ENCODE measurements around the gene GJC3.
"Not testable (repeated sequence)": the region's sequence is repeated elsewhere in the genome, so short reads cannot be mapped to it uniquely, and the experiment has no call there.

Gene GJC3

DNA sequence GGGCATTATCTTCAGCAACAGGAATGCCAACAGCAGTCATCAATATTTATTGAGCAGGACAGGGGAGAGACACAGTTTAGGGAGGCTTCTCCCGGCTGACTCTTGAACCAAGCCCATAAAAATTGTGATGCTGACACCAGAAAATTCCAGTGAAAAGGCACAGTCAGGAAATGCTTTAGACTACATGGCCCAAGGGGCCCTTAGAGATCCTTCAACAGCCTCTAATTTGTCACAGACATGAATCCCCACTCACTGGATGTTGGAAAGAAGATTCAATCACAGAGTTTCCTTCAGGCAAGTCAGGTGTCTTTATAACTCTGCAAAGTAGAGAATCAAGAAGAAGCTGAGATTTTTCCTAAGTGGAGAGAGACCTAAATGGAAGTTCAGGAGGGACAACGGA lies 1.2 kb downstream of the GJC3 start:
- DNase-seq = no peak

DNA sequence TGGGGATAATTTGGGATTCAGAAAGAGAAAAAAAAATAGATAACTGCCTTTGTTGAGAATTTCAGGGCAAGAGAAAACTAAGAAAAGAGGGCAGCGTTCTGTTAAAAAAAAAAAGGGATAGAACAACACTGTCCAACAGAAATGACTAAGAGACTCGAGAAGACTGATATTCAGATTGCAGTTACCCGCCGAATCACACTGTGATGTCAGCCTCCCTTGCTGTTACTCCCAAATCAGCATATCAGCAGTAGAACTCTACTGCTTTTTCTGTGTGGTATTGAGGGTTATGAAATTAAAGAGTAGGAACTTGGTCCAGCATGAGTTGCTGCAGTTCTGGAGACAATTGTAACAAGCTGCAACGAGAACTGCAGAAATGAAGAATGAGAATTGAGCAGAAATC lies 1.9 kb downstream of the GJC3 start:
- no peak for DNase-seq

DNA sequence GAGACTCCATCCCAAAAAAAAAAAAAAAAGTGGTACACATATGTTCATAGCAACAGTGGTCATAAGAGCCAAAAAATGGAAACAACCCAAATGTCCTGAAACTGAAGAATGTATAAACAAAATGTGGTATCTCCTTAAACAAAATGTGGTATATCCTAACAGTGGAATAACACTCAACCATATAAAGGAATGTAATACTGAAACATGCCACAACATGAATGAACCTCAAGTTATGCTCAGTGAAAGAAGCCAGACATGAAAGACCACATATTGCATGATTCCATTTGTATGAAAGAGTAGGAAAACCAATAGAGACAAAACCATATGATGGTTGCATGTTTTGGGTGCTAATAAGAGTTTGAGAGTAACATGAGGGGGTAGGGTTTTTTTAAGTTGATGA lies 3.1 kb downstream of the GJC3 start:
- no peak for DNase-seq

DNA sequence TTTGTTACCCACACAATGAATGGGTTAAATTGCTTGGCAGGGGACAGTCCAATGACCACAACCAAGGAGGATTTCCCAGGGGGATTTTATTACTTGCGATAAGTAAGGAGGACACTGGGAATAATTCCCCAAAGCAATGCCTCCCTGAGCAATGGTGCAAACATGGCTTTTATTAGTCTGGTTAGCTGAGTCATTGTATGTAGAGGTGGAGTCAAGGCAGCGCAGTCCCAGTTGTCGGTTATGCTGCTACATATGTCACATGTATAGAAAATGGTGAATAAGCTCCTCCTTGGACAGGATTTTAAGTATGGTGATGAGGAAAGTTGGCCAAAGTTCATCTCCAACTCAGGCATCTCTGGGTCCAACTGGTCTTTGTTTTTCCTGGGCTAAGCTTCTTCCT lies 6.2 kb downstream of the GJC3 start:
- no peak for DNase-seq

DNA sequence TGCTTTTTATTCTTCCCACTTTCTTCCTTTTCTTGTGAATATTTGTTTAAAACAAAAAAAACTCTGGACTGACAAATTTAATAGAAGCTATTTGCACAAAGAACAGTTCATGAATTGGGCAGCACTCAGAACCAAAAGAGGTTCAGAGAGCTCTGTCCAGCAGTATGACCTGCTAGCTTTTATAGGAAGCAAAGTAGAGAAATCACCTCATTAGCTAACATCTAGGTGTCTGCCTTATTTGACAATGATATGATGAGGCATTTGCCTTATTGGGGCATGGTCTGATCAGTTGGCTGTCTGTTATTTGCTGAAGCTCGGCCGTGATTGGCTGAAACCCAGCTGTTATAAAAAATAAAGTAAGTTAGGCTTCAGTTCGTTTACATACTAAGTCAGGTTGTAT lies 9.3 kb downstream of the GJC3 start:
- DNase-seq = no peak

DNA sequence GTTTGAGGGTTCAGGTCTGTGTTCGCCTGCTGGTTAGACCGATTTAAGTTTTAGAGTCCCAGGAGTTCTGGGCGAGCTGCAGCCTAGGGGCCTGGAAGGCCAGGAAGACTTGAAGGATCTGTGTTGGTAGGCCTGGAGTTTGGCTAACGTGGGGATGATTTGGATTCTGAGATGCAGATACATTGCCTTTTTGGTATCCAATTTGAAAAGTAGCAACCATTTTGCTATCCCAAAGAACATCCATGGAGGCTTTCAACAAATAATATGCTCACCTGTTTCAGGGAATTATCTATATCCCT lies 9.7 kb downstream of the GJC3 start:
- DNase-seq = no peak

DNA sequence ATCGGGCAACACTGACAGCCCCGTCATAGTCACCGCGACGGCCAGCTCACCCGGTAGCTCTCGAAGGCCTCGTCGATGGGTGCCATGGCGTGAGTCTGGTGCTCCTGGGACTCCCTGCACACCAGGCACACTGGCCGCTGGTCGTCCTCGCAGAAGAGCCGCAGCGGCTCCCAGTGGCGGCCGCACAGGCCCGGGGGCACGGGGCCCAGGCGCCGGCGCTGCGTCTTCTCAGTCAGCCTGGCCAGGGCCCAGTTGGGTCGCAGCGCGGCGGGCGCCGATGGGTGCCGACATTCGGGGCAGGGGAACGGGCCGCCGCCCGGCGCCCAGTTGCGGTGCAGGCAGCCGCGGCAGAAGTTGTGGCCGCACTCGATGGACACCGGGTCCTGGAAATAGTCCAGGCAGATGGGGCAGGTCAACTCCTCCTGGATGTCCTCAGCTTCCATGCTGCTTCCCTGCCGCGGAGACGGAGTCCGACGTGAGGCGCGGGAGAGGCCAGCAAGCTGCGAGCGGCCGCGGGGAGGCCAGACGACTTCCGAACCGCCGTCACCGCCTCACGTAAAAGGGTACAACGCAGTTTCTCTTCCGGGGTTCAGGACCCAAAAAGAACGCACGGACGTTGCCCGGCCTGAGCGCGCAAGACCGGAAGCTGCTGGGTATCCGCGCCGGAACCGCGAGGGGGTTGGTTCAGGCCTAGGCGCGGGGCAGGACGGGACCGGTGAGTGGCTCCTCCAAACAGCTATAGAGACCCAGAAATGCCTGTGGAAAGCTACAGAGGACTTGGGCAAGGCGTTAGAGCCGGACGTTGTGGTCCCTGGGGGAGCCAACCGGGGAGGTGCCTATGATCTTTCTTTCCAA lies 10.2 kb downstream of the GJC3 start, which contains the start of gene TRIM4:
TSS of gene TRIM4 (minus strand) at position 572 of the 855 bp plus-strand sequence. CDS start at position 443, 129 bp downstream.
- peak; percentile 83 for DNase-seq

DNA sequence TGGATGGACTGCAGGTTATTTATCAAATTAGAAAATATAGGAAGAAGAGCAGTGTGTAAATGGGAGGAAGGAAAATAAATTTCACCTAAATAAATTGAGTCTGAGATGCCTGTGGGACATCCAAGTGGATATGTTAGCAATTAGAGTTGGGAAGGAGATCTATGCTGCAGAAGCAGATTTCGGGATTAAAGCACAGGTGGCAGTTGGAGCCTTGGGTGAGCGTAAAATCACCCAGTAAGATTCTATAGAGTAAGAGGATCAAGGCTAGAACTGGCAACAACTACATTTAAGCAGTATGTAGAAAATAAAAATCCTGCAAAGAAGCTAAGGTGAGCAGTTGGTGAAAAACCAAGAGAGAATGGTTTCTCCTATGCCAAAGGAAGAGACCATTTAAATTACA lies 18.4 kb downstream of the GJC3 start:
- no peak for DNase-seq

DNA sequence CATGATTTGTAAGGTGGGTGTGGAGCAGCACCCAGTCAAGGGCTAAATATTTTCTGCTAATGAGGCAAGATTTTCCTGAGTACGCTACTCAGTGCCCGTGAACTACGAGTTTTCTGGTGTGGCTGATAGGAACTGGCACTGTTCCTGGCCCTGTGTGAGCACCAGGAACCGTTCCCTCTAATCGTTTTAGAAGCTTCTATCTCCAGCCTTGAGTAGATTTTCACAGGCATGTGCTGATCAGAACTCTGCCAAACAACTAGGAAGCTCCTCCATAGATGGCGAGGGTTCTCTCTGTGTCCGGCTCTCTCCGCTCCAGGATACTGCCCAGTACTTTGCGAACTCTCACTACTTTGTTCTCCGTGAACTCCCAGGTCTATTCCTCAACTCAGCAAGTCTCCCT lies 27.8 kb downstream of the GJC3 start:
- DNase-seq = no peak

DNA sequence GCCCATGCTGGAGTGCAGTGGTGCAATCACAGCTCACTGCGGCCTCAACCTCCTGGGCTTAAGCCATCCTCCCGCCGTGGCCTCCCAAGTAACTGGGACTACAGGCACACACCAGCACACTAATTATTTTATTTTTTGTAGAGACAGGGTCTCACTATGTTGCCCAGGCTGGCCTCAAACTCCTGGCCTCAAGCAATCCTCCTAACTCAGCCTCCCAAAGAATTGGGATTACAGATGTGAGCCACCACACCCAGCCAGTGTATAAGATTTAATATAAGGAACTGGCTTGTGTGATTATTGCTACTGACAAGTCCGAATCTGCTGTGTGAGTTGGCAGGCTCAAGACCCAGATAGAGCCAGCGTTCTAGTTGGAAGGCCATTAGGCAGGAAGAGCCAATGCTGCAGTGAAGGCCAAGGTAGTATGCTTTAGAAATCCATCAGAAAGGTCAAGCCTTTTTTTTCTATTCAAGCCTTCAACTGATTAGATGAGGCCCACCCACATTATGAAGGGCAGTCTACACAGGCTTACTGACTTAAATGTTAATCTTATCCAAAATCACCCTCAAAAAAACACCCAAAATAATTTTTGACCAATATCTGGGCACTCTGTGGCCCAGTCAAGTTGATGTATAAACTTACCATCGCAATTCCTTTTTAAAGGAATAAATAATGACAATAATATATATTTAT lies 29.4 kb downstream of the GJC3 start:
- no peak for DNase-seq

DNA sequence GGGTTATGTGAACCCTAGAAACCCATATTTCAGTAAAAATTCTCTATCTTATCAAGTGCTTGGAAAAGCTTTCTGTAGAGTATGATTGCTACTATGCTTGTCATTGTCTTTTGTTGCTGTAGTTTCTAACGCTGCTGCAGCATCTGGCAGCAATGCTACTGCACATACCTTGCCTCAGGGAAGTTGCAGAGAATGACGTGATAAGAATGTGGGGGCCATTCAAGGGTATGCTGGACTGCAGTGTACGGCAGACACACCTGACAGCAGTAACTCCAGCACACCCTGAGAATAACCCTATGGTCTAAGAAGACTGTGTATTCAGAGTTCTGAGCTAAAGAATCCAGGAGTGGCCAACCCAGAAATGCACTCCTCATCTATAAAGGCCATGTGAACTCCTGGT lies 30.6 kb downstream of the GJC3 start:
- DNase-seq = no peak

DNA sequence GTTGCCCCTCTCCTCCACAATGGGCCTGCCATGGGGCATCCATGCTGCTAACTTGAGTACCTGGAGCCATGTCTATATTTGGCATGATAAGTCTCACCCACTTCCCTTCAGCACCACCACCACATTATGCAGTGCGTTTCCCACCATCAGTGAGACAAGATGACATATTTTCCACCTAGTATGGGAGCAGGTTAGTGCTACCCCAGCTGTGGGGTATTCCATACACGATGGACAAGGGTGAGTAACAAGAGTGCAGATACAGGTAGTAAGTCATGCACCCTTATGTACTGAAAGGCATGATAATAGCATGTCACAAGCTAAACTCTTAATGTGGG lies 31.4 kb downstream of the GJC3 start:
- no peak for DNase-seq

DNA sequence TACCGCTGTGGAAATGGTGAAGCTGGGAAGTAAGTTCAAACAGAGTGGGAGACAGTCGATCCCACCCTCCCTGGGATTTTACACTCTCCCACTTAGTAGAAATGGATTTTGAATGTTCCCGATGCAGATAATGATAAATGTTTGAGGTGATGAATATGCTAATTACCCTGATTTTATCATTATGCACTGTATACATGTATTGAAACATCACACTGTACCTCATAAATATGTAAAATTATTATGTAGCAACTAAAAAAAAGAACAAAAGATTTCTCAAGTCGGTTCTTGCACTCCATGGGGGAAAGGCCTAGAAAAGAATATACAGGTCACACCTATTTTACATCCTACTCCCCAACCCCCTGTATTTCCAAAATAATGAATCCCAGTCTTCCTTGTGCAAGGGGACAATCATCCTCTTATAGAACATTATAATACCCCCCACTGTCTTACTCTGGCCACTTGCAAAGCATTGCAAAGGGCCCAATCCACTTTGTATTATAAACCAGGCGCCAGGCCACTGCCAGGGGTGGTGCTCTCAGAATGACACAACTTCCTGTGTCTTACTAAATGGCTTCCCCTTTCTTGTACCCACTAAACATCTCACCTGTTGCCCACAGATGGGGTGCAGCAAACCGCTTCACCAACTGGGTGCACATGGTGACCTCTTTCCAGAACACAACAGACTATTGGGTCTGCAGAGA lies 31.9 kb downstream of the GJC3 start:
- DNase-seq = no peak

DNA sequence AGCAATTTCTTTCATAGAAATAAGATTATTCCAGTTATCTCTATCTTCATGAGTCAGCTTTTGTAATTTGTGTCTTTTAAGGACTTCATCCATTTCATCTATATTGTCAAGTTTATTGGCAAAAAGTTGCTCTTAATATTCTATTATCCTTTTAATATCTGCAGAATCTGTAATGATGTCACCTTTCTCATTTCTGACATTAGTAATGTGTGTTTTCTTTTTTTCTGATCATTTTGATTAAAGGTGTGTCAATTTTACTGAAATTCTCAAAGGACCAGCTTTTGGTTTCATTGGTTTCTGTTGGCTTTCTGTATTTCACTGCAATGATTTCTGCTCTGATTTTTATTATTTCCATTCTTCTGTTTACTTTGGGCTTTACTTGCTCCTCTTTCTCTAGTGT lies 34.7 kb downstream of the GJC3 start:
- DNase-seq = no peak

DNA sequence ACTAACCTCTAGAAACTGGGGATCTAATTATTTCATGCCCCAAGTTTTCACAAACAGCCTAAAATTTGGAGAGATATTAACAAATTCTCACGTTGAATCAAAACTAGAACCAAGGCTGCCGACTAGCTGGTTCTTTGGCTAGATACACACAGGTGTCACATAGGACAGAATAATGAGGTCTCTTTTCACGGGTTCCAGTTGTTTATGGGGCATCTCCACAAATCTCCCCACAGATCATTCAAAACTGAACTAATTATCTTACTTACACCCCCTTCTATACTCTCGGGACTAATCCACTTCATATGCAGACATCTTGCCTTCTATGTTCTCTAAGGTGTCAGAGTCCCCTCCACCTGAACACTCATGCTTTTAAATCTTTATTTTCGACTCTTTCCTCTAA lies 36.1 kb downstream of the GJC3 start:
- DNase-seq = no peak

DNA sequence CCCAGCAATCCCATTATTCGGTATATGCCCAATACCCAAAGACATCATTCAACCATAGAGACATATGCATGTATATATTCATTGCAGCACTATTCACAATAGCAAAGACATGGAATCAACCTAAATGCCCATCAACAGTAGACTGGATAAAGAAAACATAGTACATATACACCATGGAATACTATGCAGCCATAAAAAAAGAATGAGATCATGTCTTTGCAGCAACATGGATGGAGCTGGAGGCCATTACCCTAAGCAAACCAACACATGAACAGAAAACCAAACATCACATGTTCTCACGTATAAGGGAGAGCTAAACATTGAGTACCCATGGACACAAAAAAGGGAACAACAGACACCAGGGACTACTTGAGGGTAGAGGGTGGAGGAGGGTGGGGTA lies 39.1 kb downstream of the GJC3 start:
- DNase-seq = not testable (repeated sequence)

DNA sequence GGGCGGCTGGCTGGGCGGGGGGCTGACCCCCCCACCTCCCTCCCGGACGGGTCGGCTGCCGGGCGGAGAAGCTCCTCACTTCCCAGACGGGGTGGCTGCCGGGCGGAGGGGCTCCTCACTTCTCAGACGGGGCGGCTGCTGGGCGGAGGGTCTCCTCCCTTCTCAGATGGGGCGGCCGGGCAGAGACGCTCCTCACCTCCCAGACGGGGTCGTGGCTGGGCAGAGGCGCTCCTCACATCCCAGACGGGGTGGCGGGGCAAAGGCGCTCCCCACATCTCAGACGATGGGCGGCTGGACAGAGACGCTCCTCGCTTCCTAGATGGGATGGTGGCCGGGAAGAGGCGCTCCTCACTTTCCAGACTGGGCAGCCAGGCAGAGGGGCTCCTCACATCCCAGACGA lies 41.1 kb downstream of the GJC3 start:
- not testable (repeated sequence) for DNase-seq

DNA sequence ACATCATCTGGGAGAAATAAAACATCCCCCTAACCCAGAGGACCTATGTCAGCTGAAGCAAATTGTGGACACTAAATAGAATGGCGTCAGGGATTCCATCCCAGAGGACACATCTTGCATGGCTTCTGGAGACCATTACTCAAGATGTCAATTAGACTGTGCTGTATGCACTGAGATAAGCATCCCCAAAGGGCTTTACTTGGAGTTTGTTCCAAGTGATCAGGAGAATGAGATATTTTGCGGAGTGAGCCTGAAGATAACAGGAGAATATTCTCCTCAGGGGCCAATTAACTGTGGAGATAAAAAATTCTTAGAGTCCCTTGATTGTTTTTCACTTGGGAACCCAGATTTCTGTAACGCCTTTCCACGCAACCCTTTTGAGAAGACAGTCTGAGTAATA lies 48.0 kb downstream of the GJC3 start:
- DNase-seq = no peak

DNA sequence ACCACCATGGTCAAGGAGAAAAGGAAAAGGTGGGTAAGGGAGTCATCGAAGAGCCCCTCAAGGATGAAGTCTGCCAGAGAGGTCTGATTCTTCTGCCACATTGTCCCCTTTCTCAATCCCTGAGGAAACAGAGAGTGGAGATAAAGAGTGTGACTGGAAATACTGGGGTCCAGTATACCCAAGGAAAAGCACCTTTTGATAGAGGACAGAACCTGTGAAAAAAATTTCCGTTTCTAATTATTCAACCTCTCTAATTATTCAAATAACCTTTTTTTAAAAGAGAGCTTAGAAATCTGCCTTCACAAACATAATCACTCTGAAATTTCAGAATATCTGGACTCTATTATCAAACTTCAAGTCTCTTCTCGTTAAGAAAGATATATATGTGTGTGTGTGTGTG lies 52.5 kb downstream of the GJC3 start, which contains the start of gene OR2AE1:
TSS of gene OR2AE1 (minus strand) at position 101 of the 400 bp plus-strand sequence. CDS start at position 101, 0 bp downstream.
- DNase-seq = no peak

DNA sequence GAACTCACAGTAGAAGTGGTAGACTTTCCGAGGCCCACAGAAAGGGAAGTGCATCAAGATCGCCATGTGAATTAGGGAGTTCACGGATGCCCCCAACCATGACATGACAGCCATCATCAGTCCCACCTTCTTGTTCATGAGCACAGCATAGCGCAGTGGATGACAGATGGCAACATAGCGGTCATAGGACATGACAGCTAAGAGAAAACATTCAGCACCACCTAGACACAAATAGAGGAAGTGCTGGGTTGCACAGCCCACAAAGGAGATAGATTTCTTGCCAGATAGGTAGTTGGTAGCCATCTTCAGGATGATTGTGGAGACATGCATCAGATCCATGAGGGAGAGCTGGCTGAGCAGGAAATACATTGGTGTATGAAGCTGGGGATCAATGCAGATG lies 52.9 kb downstream of the GJC3 start:
- DNase-seq = no peak

Data from NCI-H2227 treated with DMSO at 0.1 percent for 48 hours (cell line).